Measurements from ENCODE around the gene RAB27B.
"Not testable (repeated sequence)": the region's sequence is repeated elsewhere in the genome, so short reads cannot be mapped to it uniquely, and the experiment has no call there.

RAB27B gene

DNA sequence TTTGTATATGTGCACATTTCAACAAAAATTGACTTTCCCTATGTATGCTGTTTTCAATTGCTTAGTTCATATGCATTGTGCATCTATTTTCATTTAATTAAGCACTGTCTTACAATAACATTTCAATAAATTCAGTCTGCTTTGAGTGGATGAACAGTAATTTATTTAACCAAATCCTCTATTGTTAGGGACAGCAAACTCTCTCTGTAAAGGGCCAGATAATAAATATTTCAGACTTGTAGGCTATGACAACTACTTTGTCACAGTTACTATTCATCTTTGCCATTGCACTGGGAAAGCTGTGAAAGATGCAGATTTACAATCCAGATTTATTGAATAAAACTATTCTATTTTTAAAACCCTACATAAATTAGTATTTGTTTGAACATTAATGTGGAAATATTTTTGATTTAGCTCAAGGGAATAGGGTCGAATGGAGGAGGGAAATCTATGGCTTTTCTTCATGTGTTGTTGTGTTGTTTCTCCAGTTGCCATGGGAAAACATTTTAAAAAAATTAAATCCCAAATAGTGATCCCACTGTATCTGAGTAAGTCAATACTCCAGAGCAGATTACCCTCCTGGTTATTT, 14.2 kb upstream of the RAB27B start:
- in situ Hi-C loops (cut with MboI; ENCODE audit: low sequenced_read_pairs): no loop called here

DNA sequence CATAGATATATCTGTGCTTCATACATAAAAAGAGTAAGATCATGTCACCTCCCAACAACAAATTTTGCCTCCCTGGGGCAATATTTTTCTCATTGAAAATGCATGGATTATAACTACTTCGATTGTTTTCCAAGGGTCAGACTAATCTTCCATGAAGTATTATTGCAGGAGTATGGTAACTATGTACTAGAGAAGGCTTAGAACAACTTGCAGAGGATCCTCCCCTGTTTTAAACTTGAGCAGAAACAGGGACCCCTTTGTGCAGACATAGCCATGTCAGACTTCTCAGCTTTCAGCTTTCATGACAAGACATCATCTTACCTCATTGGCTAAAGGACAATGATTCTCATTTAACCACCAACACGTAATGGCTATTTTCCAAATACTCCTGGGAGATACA, 13.2 kb upstream of the RAB27B start:
- in situ Hi-C loops (cut with MboI; ENCODE audit: low sequenced_read_pairs): no loop called here

DNA sequence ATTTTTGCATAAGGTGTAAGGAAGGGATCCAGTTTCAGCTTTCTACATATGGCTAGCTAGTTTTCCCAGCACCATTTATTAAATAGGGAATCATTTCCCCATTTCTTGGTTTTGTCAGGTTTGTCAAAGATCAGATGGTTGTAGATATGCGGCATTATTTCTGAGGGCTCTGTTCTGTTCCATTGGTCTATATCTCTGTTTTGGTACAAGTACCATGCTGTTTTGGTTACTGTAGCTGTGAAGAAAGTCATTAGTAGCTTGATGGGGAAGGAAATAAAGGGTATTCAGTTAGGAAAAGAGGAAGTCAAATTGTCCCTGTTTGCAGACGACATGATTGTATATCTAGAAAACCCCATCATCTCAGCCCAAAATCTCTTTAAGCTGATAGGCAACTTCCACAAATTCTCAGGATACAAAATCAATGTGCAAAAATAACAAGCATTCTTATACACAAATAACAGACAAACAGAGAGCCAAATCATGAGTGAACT, 7.4 kb upstream of the RAB27B start:
- in situ Hi-C loops (cut with MboI; ENCODE audit: low sequenced_read_pairs): not testable (repeated sequence)

DNA sequence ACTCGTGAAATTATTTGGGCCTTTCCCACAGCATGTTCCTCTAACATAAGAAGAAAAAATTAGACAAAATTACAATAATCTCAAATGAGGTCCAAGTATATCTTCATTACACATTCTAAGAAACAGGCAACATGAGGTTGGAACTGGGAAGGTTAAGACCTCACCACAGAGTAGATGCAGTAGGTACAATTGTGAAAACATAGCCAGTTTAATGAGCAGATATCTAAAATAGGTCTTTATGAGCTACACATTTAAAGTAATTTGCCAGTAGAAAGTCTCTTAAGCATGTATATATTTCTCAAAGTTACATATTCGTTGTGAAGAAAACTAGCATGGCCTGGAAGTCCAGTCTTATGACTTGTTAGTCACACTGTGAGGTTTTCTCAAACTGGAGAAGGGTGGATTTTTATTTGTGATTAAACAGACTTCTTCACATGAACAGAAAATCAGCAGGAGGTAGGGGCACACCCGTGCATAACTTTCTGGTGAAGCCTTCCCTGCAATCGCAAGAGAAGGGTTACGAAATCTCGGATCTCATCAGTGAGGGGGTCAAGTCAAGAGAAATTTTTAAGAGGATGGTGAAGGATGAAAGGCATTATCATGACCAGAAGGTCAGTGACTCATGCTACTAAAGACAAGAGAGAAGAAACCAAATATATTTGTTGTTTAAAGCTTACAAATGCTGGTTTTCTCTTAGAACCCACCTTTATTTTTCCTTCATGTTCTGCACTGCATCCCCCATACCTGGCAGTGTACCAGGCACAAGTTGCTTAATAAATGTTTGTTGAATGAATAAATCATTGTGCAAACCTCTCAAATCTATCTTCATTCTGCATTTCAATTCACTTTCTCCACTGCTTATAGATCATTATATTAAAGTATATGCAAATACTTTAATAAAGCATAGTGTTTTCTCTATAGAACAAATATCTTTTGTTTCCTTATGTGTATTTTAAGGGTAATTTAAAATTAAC, 5.1 kb upstream of the RAB27B start:
- in situ Hi-C loops (cut with MboI; ENCODE audit: low sequenced_read_pairs): no loop called here

DNA sequence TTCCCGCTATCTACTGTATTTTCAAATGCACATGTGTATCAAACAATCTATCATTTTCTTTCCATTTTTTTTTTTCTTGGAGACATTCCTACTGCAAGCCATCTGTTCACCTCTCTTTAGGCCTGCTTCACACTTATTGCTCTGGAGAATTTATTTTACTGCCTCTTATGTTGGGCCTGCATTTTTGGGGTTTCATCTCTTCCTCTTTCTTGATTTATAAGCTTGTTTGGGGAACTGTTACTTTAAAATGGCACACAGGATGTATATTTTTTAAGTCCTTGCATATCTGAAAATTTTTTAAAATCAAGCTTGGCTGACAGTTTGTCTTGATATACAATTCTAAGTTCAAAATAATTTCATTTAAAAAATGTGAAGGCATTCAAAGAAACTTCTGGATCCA, 3.5 kb upstream of the RAB27B start:
- in situ Hi-C loops (cut with MboI; ENCODE audit: low sequenced_read_pairs): no loop called here

DNA sequence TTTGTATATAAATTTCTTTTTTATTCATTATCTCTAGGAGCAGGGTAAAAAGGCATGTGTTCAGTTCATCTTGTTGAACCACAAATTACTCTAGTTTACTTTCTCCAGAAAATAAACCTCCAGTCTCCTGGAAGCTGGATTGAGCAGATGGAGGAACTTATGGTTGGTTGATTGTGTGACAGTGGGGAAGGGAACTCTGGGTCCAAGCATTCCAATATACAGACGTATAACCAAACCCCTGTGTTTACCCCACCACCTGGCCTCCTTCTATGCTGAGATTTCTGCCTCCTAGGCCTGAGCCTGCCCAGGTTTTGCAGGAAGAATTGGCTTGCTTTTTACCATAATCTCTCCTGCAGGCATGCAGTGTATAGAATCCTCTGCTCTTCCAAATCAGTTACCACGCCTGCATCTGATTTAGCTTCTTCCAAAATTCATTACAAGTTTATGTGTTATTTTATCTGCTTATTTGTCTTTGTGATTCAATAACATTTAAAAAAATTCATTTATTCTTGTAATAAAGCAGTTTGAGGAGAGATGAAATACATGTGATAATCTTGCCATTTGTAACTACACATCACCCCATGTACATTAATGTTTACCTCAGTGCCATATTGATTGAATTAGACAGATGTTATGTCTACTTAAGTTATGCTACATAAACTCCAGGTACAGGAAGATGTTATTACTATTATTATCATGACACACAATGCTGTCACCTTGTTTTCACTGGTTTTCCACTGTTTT, 2.5 kb upstream of the RAB27B start:
- in situ Hi-C loops (cut with MboI; ENCODE audit: low sequenced_read_pairs): no loop called here

DNA sequence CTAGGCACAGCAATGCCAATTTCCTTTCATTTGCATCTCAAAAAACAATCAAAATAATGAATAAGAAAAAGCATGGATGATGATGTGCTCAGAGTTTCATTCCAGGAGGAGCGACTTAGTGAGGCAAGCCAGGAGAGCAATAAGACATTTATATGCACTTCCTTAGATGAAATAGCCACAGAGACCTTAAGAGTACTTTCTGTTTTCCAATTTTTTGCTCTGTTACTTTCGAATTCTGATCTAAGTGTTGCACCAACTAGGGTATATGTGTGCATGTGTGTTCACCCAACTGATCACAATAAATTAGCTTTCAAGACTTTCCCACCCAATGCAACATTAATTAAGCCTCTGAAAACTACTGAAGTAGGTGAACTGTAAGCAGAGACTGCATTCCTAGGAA, 709 bp downstream of the RAB27B start:
- in situ Hi-C loops (cut with MboI; ENCODE audit: low sequenced_read_pairs): no loop called here

DNA sequence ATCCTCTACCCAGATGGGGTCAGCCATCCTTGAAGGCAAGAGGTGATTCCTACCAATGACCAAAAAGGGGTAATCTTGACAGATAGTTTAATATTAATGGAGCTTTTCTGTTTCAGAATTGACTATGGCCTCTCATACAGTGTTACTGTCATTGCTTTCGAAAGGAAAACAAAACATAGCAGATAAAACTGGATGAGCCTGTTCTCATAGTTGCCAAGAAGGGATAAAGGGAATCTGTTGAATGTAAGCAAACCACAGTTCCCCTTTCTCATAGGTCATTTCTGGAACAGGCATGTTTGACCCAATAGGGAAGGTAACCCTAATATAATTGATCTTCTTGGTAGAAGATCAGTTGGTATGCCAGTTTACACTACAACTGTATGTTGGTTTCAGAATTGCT, 1.6 kb downstream of the RAB27B start:
- in situ Hi-C loops (cut with MboI; ENCODE audit: low sequenced_read_pairs): no loop called here

DNA sequence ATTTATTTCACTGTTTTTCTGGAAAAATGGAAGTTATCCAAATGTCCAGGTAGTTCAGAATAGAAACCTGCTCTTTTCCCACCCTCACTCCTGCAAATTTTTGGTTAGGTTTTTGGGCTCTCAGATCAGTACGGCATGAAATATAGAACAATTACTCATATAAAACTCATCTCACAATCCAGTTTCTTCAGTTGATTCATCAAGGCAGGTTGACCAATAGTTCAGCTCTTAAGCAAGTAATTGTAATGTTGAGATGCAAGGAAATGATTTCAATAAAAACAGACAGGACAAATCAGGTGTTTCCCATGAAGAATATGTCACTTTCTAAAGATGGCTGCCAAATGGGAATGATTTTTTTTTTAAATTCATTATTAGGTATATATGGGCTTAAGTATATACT, 2.0 kb downstream of the RAB27B start:
- in situ Hi-C loops (cut with MboI; ENCODE audit: low sequenced_read_pairs): no loop called here

DNA sequence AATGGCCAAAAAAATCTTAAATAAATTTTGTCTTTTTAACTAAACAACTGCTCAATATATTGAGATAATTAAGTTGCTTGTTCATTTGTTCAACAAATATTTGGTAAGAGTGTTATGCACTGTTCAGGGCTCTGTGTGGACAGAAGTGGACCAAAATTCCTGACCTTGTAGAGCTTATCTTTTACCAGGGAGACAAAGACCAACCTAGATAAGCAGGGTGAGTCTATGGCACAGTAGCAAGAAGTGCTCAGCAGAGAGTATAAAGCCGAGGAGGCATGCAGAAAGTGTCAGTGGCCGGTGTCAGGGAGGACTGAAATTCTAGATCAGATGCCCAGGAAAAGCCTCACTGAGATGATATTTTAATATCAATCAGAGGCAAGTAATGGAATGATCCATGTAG, 2.6 kb downstream of the RAB27B start:
- in situ Hi-C loops (cut with MboI; ENCODE audit: low sequenced_read_pairs): no loop called here

DNA sequence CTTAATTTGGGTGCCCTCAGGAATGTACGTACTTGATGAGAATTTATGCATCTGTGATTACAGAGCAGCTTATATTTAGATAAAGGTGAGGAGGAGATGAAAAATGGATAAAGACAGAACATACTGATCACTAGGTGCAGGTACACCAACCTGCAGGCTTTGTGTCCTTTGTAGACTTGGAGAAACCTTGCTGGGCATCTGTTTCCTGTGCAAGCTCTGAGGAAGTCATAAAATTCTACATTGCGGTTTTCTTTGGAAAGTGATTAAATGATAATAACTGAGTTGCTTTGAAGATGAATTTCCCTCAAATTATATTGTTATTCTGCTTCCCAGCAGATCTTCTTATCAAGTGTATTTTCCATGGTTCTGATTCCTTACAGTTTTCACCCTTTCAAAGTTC, 7.7 kb downstream of the RAB27B start:
- in situ Hi-C loops (cut with MboI; ENCODE audit: low sequenced_read_pairs): no loop called here

DNA sequence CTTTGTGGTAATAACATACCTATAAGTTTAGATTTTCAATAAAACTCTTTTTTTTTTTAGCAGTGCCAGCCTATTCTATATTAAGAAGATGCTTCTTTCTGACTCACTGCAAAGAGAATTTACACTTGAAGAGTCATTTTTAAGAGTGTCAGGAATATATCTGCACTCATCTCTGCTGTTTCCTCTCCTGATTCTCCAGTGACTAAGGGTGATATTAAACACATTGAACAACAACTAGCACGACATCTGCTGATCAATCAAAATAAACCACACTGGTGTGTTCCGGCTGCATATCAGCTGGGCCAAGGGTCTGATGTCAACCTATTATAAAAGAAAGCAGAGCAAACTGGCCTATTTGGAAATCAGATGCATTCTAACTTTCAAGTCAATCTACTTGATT, 15.0 kb downstream of the RAB27B start:
- in situ Hi-C loops (cut with MboI; ENCODE audit: low sequenced_read_pairs): no loop called here

DNA sequence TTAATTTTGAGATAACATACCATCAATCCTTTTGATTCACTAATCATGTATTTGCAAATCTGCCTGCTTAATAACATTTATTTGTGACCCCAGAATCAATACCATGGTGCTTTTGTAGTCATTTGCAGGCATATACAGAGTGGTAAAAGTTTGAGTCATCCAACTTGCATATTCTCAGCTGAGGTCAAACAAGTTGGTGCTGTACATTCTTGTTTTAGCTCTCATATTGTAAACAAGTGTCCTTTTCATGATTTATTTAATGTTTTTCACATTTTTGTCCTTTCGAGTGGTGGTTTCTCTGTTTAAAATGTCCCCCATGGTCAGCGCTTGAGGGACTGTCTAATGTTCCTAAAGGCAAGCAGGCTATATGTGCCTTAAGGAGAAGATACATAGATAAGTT, 17.5 kb downstream of the RAB27B start:
- in situ Hi-C loops (cut with MboI; ENCODE audit: low sequenced_read_pairs): no loop called here

DNA sequence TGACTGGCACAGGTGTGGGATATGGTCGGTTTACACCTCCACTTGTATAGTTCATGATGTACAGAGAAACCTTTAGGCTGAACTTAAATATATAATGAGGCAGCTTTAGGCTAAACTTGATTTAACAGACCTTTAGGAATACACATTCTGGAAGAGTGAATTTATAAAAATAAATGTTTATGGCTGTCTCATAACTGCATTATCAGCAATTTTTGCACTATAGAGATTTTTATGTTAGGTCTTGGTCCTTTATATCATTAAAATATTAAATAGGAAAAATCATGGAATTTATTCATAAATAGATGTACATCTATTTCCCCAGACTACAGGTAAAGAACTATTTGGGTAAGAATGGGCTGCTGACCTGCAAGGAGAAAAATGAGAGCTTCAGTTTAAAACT, 19.8 kb downstream of the RAB27B start:
- in situ Hi-C loops (cut with MboI; ENCODE audit: low sequenced_read_pairs): no loop called here

DNA sequence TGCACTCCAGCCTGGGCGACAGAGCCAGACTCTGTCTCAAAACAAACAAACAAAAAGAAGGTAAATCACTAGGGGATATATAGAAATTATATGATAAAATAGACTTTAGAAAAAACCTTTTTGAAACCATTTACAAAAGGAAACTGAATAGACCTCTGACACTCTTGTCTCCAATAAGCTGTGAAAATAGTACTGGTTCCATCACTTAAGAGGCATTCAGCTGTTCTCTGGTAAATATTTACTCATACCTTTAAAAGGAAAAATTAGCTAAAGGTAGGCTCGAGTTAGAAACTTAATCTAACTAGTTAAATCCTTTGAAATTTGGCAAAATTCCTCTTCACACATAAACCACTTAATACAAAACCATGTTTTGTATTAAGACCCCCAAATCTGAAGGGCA, 21.4 kb downstream of the RAB27B start:
- in situ Hi-C loops (cut with MboI; ENCODE audit: low sequenced_read_pairs): no loop called here

DNA sequence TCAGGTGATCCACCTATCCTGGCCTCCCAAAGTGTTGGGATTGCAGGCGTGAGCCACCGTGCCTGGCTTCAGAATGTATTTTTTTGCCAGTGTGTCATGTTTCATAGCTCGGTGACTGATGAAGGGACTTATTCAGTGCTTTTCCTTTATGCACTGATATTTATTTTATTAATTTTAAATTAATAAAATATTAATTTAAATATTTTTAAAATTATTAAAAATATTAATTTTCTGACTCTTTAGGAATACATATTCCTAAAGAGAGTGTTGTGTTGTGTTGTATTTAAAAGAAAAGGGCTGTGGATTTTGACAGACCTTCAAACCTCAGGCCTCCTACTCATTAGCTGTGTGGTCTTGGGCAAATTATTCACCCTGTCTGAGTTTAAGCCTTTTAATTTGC, 22.3 kb downstream of the RAB27B start:
- in situ Hi-C loops (cut with MboI; ENCODE audit: low sequenced_read_pairs): no loop called here

DNA sequence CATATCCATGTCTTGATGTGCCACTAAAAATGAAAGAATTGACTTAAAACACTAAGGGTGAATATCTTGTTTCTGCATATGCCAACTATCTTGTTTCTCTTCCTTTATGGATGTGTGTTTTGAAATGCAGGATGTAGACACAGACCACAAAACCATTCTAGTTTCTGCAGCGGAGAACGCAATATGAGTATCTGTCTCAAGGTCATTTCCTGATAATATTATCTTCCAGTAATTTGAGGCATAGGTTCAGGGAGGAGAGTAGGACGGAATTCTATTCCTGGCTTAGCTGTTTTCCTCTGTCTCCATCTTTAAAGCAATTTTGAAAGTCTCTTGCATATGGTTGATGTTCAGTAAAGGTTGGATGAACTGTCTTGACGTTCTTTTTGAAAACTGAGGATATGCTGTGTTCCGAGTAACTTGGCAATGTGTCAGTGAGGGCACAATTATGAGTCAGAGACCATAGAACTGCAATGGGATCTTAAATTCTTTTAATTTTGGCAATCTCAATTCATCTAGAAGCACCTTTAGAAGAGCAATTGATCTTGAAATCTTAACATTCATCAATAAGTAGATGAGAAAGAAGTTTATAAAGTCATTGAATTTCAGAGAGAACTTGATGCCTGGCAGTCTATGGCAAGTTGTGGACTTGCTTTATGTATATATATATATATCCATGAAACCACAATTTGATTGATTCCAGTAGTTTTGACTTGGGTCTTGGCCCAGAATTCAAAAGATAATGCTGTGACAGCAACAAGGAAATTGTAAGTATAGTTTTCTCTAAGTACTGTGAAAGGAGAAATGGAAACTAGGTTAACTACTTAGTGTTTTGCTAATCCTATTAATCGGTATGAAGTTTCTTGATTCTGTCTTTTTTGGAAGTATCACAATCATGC, 24.8 kb downstream of the RAB27B start:
- in situ Hi-C loops (cut with MboI; ENCODE audit: low sequenced_read_pairs): no loop called here

DNA sequence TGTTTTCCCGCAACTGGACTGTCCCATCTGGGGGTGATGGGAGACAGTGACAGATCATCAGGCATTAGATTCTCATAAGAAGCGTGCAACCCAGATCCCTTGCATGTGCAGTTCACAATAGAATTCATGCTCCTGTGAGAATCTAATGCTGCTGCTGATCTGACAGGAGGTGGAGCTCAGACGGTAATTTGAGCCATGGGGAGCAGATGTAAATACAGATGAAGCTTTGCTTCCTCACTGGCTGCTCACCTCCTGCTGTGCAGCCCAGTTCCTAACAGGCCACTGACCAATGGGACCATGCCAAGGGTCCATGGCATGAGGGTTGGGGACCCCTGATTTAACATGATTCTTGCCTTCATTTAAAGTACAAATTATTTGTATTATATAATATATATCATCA, 26.8 kb downstream of the RAB27B start:
- in situ Hi-C loops (cut with MboI; ENCODE audit: low sequenced_read_pairs): not testable (repeated sequence)

DNA sequence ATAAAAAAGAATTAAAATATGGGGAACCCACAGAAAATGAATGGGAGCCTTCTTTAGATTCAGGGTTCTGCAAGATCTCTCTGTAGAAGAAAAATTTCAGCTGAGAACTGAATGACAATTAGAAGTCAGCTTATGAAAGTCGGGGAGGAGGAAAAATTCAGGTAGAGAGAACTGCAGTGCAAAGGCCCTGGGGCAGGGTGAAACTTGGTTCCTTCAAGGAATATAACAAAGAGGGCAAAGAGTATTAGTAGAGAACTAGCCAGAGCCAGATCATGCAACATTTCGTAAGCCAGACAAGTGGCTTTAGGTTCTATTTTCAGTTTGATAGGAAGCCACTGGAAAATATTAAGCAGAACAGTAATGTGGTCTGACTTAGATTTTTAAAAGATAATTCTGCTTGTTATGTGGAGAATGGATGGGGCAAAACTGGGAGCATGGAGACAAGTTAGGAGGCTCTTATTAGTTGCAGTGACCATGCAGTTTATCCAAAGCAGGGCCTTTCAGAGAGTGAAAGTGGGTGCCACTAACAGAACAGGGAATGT, 27.9 kb downstream of the RAB27B start:
- in situ Hi-C loops (cut with MboI; ENCODE audit: low sequenced_read_pairs): no loop called here

DNA sequence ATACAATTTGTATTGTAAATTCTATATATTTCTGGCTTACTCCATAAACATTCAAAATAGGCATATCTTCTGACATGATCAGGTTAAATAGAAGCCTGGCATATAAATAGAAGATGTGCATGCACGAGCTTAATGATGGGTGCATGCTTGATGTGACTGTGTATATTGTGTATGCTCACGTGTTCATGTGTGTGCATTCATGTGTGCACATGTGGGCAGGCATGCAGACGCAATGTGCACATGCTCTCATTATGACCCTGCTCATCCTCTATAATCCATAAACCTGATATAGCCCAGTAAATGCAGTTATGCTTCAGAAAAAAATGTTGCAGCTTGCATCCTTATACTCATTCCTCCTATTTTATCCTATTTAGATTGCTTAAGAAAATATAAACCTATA, 29.2 kb downstream of the RAB27B start:
- in situ Hi-C loops (cut with MboI; ENCODE audit: low sequenced_read_pairs): no loop called here
